CD14-positive monocyte (primary cell): ENCODE results near the gene SLC25A28. TPM values are rescaled to one million over a fixed set of nuclear protein-coding genes. Genes with fewer than 3 reads are reported as not detected.

Experiments
- DNase-seq, 3 donors: peaks; one replicate each; pipeline ENCODE4 v3.0.0-alpha.2; 2011 to 2022
- H2AFZ ChIP-seq: 2 replicates; pipeline ENCODE4 v1.6.0; 2012; ENCODE audit warnings: mild to moderate bottlenecking, low read depth, low read length, inconsistent platforms; ENCODE audit not compliant: insufficient read depth, poor library complexity, severe bottlenecking
- H3K27ac ChIP-seq, 2 donors: 1 replicate in 1 of 2; 2 replicates in 1 of 2; pipeline ENCODE4 v1.5.1; 2012 to 2013; ENCODE audit warnings: low read length in 2 of 2, control low read depth in 1 of 2, inconsistent platforms in 1 of 2, low read depth in 1 of 2, mild to moderate bottlenecking in 1 of 2
- H3K27me3 ChIP-seq, 2 donors: one replicate each; pipeline versions ENCODE4 v1.6.0 to v1.6.1; 2011 to 2013; ENCODE audit warnings: low read length in 2 of 2; ENCODE audit not compliant: control insufficient read depth in 2 of 2, insufficient read depth in 2 of 2
- H3K36me3 ChIP-seq, 2 donors: replicated peaks in 1 of 2; 1 replicate in 1 of 2; 2 replicates in 1 of 2; pipeline versions ENCODE4 v1.5.1 to v1.6.1; 2012 to 2013; ENCODE audit warnings: low read length in 2 of 2, control low read depth in 1 of 2, inconsistent platforms in 1 of 2, mild to moderate bottlenecking in 1 of 2; ENCODE audit not compliant: insufficient read depth in 2 of 2, control insufficient read depth in 1 of 2
- H3K4me1 ChIP-seq, 2 donors: 1 replicate in 1 of 2; 2 replicates in 1 of 2; pipeline versions ENCODE4 v1.5.1 to v1.6.1; 2012 to 2013; ENCODE audit warnings: low read length in 2 of 2, control low read depth in 1 of 2, inconsistent platforms in 1 of 2, mild to moderate bottlenecking in 1 of 2, moderate library complexity in 1 of 2; ENCODE audit not compliant: insufficient read depth in 2 of 2, control insufficient read depth in 1 of 2
- H3K4me2 ChIP-seq: replicated peaks from 2 replicates; pipeline ENCODE3; 2012; ENCODE audit warnings: low read length, moderate library complexity, mild to moderate bottlenecking; ENCODE audit not compliant: poor library complexity, severe bottlenecking; ENCODE audit errors: extremely low read depth
- H3K4me3 ChIP-seq, 3 experiments: fragments of 200-600 bp in 1 of 3; sonication (generic) in 1 of 3; replicated peaks in 1 of 3; 1 replicate in 2 of 3; 2 replicates in 1 of 3; pipeline ENCODE4 v1.5.1; 2011 to 2013; ENCODE audit warnings: low read length in 3 of 3, mild to moderate bottlenecking in 3 of 3, control low read depth in 2 of 3, low read depth in 2 of 3, inconsistent platforms in 1 of 3, moderate library complexity in 1 of 3
- H3K79me2 ChIP-seq: 2 replicates; pipeline ENCODE4 v1.6.0; 2012; ENCODE audit warnings: mild to moderate bottlenecking, control low read depth, inconsistent platforms, low read length, moderate library complexity; ENCODE audit not compliant: insufficient read depth
- H3K9ac ChIP-seq: 2 replicates; pipeline ENCODE4 v1.6.0; 2017; ENCODE audit warnings: low read length, mild to moderate bottlenecking; ENCODE audit not compliant: insufficient read depth, poor library complexity, severe bottlenecking
- H3K9me3 ChIP-seq, 2 donors: replicated peaks in 1 of 2; 1 replicate in 1 of 2; 2 replicates in 1 of 2; pipeline versions ENCODE4 v1.5.1 to v1.6.1; 2012 to 2013; ENCODE audit warnings: low read length in 2 of 2, control low read depth in 1 of 2; ENCODE audit not compliant: control insufficient read depth in 1 of 2, insufficient read depth in 1 of 2
- H4K20me1 ChIP-seq: 2 replicates; pipeline ENCODE4 v1.6.0; 2012; ENCODE audit warnings: mild to moderate bottlenecking, low read length, control low read depth, moderate library complexity; ENCODE audit not compliant: insufficient read depth
- H3K27ac Mint-ChIP-seq, 7 donors: one replicate each; pipeline ENCODE4 v1.8.0; 2020; ENCODE audit warnings: mild to moderate bottlenecking in 7 of 7, mixed read lengths in 7 of 7, moderate library complexity in 6 of 7, inconsistent platforms in 2 of 7
- H3K27me3 Mint-ChIP-seq, 3 donors: one replicate each; pipeline ENCODE4 v1.8.0; 2021 to 2022; ENCODE audit warnings: low read depth in 3 of 3, mild to moderate bottlenecking in 3 of 3, mixed read lengths in 3 of 3, moderate library complexity in 3 of 3, inconsistent platforms in 1 of 3
- H3K36me3 Mint-ChIP-seq, 2 donors: one replicate each; pipeline ENCODE4 v1.8.0; 2020; ENCODE audit warnings: mixed read lengths in 2 of 2, inconsistent platforms in 1 of 2, mild to moderate bottlenecking in 1 of 2
- H3K4me1 Mint-ChIP-seq: one replicate; pipeline ENCODE4 v1.8.0; 2020; ENCODE audit warnings: mild to moderate bottlenecking, mixed read lengths
- H3K4me3 Mint-ChIP-seq, 2 donors: one replicate each; pipeline ENCODE4 v1.8.0; 2020; ENCODE audit warnings: mild to moderate bottlenecking in 2 of 2, mixed read lengths in 2 of 2, moderate library complexity in 1 of 2
- H3K9me3 Mint-ChIP-seq, 7 donors: one replicate each; pipeline ENCODE4 v1.8.0; 2020 to 2022; ENCODE audit warnings: mixed read lengths in 7 of 7, mild to moderate bottlenecking in 6 of 7, moderate library complexity in 6 of 7, inconsistent platforms in 2 of 7
- WGBS: methylation state at CpG from one replicate; pipeline ENCODE4 v1.1.5; 2013; ENCODE audit warnings: missing lambda C conversion rate; ENCODE audit not compliant: insufficient coverage; 5-methylcytosine and 5-hydroxymethylcytosine counted together
- intact Hi-C, 2 donors: fragments of 100-400 bp; cut with micrococcal nuclease; formaldehyde crosslinking; loops; one replicate each; pipeline versions ENCODE4 v1.15.0 to v1.15.1; 2023
- polyA plus RNA-seq, 3 donors: library from polyadenylated mRNA; depleted of rRNA in 1 of 3; unstranded in 2 of 3; stranded (reverse) in 1 of 3; fragments of 300-500 nt in 2 of 3; fragments of >200 nt in 1 of 3; fragmentation: Illumina TruSeq in 2 of 3; gene quantifications; 1 replicate in 2 of 3; 2 replicates in 1 of 3; pipeline ENCODE4 v1.2.3, GENCODE V29; 2012 to 2021
- TF ChIP-seq, protein P1 (sequence below): fragments of 200-600 bp; IDR thresholded peaks from one replicate; pipeline ENCODE4 v1.8.0; 2022; ENCODE audit warnings: antibody characterized with exemption, mild to moderate bottlenecking

The SLC25A28 gene
- polyA plus RNA-seq, 3 donors = 15.4 to 147 (median 15.5) TPM

DNA sequence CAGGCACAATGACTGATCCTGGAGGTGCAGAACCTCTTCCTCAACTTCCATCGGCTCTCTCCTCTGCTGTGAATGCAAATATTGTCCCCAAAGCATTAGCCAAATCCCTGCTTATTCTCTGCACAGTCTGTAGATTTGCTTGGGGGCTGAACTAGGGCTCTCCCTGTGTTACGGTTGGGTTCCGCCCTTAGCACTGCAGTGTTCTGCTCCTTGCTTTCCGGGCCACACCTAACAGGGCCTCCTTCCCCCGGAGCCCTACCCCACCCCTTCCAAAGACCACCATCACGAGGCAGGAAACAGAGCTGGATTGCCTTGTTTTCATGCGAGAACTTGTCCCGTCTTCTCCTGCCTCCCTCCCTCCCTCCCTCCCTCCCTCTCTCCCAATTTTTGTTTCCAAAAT lies 36.6 kb downstream of the SLC25A28 start:
- intact Hi-C loops = no loop called here
- no peaks in the 10 kb centered on the region for H3K36me3 Mint-ChIP-seq
- peaks cover 3 to 8% (median 3%) of the 10 kb centered on the region in 3 donors for H3K27me3 Mint-ChIP-seq
- H3K9me3 Mint-ChIP-seq = no peaks in the 10 kb centered on the region
- Histone ChIP-seq H3K27me3 (no peaks in the 10 kb centered on the region), H3K79me2 (no peaks in the 10 kb centered on the region), H4K20me1 (no peaks in the 10 kb centered on the region), H3K27ac (no peak overlapping the region), H3K4me3 (no peak overlapping the region), H3K36me3 (no peaks in the 10 kb centered on the region), H3K4me2 (no peak overlapping the region), H2AFZ (no peak overlapping the region), H3K9ac (no peak overlapping the region), H3K9me3 (no peaks in the 10 kb centered on the region), H3K4me1 (no peaks in the 10 kb centered on the region)
- H3K4me3 Mint-ChIP-seq = no peak overlapping the region
- H3K27ac Mint-ChIP-seq = no peak overlapping the region
- TF ChIP-seq, protein P1, sequence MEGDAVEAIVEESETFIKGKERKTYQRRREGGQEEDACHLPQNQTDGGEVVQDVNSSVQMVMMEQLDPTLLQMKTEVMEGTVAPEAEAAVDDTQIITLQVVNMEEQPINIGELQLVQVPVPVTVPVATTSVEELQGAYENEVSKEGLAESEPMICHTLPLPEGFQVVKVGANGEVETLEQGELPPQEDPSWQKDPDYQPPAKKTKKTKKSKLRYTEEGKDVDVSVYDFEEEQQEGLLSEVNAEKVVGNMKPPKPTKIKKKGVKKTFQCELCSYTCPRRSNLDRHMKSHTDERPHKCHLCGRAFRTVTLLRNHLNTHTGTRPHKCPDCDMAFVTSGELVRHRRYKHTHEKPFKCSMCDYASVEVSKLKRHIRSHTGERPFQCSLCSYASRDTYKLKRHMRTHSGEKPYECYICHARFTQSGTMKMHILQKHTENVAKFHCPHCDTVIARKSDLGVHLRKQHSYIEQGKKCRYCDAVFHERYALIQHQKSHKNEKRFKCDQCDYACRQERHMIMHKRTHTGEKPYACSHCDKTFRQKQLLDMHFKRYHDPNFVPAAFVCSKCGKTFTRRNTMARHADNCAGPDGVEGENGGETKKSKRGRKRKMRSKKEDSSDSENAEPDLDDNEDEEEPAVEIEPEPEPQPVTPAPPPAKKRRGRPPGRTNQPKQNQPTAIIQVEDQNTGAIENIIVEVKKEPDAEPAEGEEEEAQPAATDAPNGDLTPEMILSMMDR = no peak
- no peak for DNase-seq
- WGBS = 67% methylated on average over 3 of the region's 8 CpGs
- no peaks in the 10 kb centered on the region for H3K4me1 Mint-ChIP-seq

DNA sequence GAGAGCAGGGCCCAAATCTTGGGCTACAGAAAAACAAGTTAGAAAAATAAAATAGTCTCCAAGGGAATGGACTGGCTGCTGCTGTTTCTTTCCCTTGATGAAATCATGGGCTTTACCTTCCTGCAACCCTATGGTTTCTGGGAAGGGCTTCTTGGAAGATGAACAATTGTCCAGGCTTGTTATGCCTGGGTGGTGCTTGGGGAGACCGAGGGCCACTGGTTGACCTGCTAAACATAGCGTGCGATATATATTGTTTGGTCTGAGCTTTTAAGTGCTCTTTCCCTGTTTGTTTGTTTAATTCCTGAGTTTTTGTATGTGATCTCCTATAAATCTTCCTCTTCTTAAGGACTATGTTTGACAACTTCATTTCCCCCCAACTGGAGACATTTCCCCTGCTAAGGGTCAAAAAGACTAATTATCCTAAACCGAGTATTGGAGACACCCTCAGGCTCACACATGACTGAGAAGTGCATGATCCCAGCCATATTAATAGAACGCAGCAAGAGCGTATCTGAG lies 37.9 kb downstream of the SLC25A28 start:
- H3K36me3 ChIP-seq = no peaks in the 10 kb centered on the region
- H3K36me3 Mint-ChIP-seq = no peaks in the 10 kb centered on the region
- H3K27me3 ChIP-seq = no peaks in the 10 kb centered on the region
- H3K4me2 ChIP-seq = no peak overlapping the region
- H3K27ac ChIP-seq = no peak overlapping the region
- H4K20me1 ChIP-seq = no peaks in the 10 kb centered on the region
- no peak for DNase-seq
- no peaks in the 10 kb centered on the region for H3K9me3 Mint-ChIP-seq
- no peak overlapping the region for H3K9ac ChIP-seq
- WGBS = 100% methylated on average over 3 of the region's 6 CpGs
- intact Hi-C loops = no loop called here
- no peaks in the 10 kb centered on the region for H3K9me3 ChIP-seq
- H3K79me2 ChIP-seq = no peaks in the 10 kb centered on the region
- H3K4me1 ChIP-seq = no peaks in the 10 kb centered on the region
- TF ChIP-seq, protein P1 = no peak
- H3K27ac Mint-ChIP-seq = no peak overlapping the region
- H2AFZ ChIP-seq = no peak overlapping the region
- no peaks in the 10 kb centered on the region for H3K4me1 Mint-ChIP-seq
- no peak overlapping the region for H3K4me3 Mint-ChIP-seq
- no peak overlapping the region for H3K4me3 ChIP-seq
- H3K27me3 Mint-ChIP-seq = peaks cover 1 to 5% (median 3%) of the 10 kb centered on the region in 3 donors
